Measurements from ENCODE around the gene LARP4B.

Gene LARP4B

DNA sequence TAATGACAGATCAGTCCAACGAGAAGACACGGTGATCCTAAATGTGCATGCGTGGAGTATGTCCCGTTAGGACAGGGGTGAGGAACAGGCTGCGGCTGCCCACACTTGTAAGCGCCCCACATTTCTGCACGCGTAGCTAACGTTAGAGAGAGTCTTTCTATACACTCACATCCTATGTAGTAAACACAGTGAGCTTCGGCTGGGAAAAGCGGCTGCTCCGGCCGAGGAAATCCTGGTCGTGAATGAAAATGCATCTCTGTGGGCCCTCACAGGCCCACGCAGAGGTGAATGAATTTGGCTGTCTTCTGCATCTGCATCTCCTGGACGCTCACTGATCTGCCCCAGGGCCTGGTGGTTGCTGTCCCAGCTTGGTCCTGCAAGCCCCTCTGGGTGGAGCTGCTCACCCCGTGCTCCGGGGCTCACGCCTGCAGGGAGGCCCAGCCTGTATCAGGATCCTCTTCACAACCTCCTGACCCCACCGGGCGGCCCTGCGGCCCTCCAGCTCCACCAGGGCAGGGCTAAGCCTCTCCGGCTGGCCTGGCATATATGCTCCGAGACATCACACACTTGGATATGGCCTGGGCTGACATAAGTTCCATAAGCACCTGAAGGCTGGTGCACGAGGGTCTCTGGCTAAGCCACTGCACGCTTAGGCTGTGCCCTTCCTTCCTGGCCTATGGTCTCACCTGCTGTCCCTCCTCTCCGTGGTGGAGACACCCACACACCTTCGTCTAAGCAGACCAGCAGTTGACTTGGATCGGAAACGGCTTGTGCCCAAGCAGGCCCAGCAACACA lies 124.1 kb downstream of the LARP4B start:
- DNase-seq (ENCODE audit: low spot score): no peak

DNA sequence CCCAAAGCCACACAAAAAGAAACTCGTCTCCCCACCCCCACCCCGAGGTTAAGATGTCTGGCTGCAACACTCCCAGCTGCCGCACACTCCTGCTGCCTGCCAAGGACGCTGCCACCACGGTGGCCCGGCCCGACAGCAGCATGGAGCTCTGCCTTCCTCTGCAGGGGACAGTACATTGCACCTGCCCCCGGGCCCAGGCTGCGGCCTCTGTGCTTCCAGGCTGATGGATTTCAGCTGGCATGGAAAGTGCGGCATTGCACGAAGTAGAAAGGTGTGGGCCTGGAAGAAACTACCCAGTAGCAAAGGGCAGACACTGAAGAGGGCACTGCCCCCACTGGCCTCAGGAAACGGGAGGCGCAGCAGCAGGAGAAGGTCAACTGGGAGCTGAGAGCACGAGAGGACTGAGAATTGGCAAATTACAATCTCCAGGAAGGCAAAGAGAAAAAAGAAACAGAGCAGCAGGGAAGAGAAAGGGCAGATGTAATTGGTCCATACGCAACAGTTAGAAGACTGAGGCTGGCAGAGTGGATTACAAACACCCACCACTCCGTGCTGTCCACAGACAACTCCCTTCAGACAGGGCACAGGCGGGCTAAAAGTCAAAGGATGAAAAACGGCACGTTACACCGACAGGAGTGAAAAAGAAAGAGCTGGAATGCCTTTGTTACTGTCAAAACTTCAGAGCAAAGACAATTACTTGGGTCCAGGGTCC lies 124.9 kb downstream of the LARP4B start:
- no peak for DNase-seq (ENCODE audit: low spot score)

DNA sequence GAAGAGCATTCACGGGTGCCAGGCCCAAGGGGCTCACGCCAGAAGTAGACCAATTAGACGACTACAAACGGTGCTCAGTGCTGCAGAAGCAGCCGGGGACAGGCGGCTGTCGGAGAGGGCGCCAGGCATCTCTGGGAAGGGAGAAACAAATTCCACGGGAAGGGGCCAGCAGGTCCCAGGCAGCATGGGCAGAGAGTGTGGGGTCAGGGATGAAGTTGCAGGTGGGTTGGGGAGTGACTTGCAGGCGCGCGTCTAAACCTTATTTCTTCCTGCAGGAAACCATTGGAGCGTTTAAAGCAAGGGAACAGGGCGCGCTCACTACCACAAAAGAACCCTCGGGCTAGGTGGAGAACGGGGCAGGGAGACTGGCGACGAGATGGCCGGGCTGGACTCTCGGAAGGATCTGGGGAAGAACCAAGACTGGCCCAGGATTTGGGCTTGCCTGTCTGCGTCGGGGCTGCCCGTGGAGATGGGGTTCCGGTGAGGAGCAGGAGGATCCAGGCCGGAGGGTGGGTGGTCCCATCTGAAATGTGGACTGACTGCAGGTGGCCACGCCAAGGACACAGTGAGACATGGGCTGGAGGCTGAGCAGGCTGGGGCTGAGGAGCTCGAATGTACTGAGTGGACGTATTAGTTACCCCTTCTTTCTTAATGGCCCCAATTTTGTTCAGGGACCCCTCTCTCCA lies 125.7 kb downstream of the LARP4B start:
- DNase-seq (ENCODE audit: low spot score): no peak

DNA sequence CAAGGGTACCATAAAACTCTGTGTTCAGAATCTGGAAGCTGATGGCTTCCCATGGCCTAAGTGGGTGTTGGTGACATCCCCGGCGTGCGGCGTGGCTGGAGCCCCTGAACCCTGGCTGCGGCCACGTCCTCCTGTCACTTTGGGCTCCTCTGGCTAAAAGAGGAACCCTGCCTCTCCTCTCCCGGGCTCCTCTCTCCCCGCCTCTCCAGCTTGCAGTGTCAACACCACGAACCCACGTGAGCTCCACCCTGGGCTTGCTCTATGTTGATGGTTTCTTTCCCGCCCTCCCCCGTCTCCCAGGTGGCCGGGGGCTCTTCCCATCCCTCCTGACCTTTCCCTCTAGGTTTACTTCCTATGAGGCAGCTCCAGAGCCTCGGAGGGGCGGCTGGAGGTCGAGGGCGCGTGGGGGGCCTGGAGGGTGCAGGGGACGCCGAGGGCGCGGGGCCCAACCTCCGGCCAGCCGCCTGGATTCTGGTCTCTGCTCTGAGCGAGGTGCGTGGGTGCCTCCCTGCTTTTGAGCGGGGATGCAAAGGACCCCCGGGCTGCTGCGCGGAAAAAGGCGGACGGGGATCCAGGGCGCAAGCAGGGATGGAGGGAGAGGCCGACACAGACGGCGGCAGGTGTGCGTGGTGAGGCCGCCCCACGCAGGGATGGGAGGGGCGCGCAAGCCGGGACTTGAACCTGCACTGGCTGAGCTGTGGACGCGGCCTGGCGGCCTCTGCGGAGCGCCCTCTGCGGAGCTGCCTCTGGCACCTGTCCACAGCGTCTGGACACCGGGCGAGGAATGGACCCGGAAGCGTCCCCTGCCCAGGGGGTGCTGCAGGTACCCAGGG lies 126.5 kb downstream of the LARP4B start:
- DNase-seq (ENCODE audit: low spot score): no peak

DNA sequence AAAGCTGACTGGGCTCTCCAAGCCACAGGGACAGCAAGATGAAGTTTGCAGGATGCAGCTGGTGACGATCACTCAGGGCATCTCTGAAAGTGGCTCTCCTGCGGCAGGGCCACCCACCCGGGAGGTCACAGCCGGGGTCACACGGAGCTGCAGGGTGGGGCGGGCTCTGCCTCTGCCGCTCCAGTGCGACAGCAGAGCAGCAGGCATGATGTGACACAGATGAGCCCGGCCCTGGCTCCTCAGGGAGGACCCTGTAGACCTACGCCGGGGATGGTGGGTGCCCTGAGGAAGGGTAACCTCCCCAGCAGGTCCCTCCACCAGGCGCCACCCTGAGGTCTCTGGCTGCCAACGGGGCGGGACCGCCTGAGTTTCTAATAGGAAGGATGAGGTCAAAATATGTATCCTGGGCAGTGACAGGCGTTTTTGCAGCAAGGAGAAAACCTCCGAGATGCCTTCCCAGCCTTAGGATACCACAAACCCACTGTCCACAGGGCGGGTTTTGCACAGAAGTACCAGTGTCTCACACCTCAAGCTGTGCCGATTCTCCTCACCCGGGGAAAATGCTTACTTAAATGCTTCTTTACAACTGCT lies 127.2 kb downstream of the LARP4B start:
- no peak for DNase-seq (ENCODE audit: low spot score)

DNA sequence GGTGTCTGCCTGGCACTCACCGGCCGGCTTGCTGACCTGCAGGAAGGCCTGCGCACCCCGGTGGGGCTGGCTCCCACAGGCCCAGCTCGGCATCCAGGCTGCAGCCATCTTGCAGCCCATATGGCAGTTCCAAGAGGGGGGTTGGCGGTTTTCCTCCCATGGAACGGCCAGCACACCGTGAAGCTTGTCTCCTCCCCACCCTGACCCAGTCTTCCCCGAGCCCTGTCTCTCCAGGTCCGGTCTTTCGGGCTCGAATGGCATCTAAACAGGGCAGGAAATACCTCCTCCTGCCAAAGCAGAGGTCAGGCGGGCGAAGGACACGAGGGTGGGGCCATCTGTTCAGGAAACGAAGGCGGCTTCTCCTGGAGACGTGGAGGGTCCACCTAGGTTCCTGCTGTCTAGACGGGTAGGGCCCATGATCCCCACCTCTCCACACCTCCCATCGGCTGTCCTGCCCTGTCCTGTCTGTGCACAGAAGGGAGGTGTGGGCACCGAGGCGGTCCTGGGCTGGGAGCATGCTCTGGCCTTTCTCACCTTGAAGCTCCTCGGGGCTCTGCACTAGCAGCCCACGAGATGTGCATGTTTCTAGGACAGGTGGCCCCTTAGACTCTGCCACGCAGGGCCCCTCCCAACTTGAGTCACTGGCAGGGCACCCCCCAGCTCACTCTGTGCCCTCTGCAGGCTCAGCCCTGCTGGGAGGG lies 128.3 kb downstream of the LARP4B start:
- no peak for DNase-seq (ENCODE audit: low spot score)

DNA sequence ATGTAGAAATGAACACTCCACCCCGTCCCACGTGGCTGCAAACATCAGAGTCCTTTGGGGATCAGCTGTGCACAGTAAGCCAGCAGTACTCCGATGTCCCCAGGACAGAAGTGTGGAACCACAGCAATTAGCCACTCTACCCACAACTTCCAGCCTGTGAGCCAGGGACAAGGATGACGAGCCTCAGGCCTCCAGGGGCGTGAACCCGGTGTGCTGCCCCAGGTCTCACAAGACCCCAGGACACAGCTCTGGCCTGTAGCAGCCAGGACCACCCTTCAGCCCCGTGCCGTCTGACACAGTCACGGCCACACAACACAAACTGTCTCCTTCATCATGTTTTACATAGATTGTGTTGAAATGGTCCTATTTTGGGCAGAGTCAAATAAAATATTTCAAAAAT lies 129.0 kb downstream of the LARP4B start:
- DNase-seq (ENCODE audit: low spot score): no peak

DNA sequence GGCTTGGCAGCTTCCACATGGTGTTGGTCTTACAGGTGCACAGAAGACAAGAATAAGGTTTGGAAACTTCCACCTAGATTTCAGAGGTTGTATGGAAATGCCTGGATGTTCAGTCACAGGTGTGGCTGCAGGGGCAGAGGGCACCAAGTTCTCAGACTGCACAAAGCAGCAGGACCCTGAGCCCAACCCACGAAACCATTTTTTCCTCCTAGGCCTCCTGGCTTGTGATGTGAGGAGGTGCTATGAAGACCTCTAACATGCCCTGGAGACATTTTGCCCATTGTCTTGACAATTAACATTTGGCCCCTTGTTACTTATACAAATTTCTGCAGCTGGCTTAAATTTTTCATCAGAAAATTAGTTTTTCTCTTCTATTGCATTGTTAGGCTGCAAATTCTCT lies 134.3 kb downstream of the LARP4B start:
- no peak for DNase-seq (ENCODE audit: low spot score)

DNA sequence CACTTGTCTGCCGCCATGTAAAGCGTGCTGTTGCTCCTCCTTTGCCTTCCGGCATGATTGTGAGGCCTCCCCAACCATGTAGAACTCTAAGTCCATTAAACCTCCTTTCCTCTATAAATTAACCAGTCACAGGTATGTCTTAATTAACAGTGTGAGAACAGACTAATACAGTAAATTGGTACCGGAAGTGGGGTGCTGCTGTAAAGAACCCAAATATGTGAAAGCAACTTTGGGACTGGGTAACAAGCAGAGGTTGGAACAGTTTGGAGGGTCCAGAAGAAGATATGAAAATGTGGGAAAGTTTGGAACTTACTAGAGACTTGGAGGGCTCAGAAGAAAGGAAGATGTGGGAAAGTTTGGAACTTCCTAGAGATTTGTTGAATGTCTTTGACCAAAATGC lies 135.3 kb downstream of the LARP4B start:
- no peak for DNase-seq (ENCODE audit: low spot score)

DNA sequence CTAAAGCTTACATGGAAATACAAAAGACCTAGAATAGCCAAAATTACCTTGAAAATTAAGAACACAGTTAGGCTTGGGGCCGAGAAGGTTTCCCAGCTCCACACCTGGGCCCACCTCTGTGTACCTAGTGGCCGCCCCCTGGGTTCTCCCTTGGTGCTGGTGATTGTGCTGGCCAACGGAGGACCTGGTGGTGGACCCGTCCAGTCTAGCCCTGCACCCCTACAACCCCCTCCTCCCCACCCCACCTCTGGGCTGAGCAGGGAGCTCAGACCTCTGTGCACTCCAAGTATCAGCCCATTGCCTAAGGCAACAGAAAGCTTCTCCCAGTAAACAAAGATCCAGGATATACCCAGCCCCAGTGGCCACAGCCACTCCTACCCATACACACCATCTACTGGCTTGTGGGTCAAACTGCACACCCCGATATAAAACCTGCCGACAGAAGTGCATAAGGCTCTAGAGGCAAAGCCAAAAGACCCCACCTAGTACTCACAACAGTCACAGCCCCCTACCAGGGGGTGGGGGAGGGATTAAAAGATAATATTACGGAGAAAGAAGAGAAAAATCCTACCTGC lies 137.0 kb downstream of the LARP4B start:
- no peak for DNase-seq (ENCODE audit: low spot score)

DNA sequence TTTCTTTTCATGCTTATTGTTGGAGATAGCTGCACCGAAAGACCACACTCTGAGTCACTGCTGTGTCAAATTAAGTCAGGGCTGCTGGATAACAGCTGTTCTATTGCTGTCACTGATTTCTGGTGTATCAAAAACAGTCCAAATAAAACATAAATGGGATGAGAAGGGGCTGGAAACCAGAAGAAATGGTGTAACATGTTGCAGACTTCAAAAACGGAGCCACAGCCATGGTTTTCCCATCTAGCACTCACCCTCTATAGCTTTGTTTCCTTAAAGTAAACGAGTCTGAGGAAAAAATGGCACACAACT lies 138.8 kb downstream of the LARP4B start:
- DNase-seq (ENCODE audit: low spot score): no peak

DNA sequence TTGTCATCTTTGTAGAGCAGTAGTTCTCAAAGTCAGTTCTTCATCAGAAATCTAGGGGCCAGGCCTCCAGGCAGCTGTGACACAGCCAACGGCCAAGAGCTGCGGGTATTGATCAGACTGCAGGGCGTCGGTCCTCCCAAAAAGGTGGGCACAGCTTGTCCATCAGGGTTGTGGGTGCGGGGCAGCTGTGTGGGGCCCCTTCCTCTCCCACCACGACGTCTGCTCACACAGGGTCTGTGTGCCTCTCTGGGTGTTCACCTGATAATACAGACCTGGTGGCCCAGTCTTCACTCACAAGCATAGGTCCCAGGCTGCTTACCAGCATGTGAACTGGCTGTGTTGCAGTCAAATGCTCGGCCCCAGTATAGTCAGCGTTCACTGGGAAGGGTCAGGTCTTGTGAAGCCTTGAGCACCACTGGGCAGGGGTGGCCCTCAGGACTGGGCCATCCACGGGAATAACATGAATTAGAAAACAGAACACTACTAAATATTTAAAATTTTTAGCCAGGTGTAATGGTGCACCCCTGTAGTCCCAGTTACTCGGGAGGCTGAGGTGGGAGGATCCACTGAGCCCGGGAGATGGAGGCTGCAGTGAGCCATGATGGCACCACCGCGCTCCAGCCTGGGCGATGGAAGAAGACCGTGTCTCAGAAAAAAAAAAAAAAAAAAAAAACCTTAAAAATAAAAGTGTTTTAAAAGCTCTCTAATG lies 139.3 kb downstream of the LARP4B start:
- no peak for DNase-seq (ENCODE audit: low spot score)

DNA sequence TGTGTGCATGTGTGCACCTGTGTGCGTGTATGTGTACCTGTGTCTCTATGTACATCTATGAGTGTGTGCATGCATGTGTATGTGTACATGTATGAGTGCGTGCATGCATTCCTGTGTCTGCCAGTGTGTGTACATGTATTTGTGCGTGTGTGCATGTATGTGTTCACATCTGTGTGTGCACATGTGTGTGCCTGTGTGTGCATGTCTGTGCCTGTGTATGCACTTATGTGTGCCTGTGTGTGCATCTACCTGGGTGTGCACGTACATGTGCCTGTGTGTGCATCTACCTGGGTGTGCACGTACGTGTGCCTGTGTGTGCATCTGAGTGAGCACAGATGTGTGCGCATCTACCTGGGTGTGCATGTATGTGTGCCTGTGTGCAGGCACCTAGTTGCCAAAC lies 139.9 kb downstream of the LARP4B start:
- DNase-seq (ENCODE audit: low spot score): no peak

DNA sequence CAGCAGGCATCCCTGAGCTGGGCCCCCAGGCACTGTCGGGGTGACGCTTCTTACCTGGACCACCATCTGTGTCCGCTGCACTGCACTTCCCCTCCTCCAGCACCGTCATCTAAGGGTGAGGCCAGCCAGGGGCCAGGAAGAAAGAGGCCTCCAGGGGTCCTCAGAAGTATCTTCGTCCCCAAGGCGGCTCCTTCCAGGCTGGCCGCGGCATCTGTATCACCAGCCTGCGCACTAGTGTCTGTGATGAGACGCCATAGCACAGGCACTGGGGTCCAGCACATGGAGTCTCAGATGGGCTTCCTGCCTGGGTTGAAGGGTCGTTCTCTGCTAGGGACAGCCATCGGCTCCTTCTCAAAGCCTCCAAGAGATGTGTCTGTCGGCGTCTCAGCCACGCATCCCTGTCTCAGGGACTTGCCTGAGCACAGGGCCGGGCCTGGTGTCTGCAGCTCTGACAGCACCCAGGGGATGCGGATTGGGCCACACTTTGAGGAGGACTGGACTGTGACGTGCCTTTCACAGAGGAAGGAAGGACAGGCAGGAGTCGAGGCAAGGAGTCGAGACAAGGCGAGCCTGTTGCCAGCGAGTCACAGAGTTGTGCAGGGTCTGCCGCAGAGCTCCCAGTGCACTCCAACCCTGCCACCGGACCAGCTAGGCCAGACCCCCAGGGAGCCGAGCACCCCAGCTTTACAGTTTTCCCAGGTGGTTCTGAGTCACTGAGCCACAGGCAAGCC lies 140.5 kb downstream of the LARP4B start:
- no peak for DNase-seq (ENCODE audit: low spot score)

DNA sequence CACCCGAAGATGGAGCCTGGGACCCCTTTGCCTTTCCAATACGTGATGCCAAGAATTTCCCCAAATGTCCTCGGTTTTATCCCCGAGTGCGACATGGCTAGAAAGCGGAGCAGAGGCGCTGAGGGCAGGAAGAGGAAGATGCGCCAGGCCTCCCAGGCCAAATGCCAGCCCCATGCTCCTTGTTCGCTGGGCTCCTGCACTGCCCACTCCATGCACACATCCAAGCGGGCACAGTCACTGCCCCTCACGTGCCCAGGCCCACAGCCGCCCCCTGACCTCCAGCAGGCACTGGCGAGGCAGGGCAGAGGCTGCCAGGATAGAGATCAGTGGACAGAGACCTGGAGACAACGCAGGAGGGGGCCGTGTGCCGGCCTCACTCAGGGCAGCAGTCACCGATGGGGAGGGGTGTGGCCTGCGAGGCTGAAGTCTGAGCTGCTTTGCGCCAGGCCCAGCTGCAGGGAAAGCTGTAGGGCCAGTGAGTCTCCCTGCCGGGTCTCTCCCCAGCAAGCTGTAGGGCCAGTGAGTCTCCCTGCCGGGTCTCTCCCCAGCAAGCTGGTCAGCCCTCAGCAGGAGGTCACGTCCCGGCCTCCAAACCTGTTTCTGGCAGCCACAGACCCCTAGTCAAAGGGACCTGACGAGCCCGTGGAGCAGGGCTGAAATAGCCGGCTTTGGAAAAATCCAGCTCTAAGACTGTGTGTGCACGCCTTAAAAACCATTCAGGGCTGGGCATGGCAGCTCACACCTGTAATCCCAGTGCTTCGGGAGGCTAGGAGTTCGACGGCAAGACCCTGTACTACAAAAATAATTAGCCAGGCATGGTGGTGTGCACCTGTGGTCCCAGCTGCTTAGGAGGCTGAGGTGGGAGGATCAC lies 141.4 kb downstream of the LARP4B start:
- no peak for DNase-seq (ENCODE audit: low spot score)

DNA sequence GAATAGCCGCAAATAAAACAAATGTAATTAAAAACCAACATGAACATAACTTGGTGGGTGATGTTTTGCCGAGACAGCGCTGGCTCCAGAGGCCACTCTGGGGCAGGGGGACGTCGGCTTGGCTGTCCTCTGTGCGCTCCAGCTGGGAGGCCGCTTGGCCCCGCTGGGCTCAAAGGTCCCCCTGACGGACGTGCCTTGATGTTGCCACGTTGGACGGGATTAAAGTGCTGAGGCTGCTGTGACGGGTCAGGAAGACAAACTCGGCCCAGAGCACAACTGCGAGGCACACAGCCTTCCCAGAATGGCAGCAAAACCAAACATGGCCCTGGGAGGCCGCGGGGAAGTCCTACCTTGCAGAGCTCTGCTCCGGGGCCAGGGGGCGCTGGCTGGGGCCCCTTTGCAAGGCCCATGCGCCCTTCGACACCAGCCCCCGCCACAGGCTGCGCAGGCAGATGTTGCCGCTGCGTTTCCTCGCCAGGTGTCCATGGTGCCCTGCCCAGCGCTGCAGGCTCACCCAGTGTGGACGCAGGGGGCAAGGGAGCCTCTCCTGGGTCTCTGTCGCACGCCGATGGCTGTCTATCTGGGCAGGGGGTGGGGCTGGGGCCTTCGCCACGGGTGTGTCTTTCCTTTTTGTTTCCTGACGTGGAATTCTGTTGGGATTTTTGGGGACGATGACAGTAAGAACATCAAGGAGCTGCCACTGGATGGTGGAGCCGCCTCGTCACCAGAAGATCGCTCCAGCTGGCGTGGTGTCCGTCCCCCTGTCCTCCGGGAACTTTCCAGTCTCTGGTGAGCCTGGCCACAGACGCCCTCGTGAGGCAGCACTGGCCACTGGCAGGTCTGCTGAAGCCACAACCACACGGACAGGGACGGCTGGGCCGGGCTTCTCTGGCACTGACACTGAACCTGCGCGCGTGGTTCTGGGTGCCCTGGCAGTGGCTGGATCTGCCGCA lies 142.4 kb downstream of the LARP4B start:
- DNase-seq (ENCODE audit: low spot score): no peak

DNA sequence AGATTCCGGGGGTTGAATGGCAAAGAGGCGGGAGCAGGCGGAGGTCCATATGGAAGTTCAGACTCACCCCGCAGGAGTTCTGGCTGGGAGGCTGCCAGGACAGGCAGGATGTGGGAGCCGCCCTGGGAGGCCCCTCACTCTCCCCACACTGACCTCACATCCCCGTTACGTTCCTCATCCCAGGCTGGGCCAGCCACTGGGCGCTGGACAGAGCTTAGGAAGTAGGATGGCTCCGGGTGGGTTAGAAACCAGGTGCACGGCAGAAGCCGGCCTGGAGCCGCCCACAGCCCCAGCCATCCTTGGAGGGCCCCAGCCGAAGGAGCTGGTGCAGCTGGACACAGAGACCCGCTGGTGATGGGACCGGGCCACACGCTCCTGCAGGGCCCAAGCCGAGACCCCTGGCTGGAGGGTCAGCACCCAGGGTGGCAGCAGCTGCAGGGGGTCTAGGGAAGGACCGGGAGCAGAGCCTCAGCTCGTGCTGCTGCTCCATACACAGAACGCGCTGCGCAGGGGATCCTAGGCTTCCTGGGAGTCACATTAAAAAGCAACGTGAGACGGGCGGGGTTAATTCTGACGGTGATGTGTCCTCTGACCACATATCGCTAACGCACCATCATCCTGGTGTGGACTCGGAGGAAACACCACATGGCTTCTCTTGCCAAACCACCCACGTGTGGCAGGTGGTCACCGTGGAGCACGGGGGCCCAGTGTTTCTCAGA lies 143.4 kb downstream of the LARP4B start:
- DNase-seq (ENCODE audit: low spot score): no peak
